ENCODE data around the gene OVCH1.

The OVCH1 gene

GRCh38 chr12:29431513-29431912, 66.0 kb downstream of the OVCH1 start:
- no peak for DNase-seq (ENCODE audit: low read depth)
- TF ChIP-seq MYC (IDR thresholded peaks at IDR 0.05; ENCODE audit: low read depth, low read length) (no peak), POLR2A (IDR thresholded peaks at IDR 0.05; ENCODE audit: extremely low read depth, insufficient read length) (no peak)
- TF ChIP-seq, protein P1, sequence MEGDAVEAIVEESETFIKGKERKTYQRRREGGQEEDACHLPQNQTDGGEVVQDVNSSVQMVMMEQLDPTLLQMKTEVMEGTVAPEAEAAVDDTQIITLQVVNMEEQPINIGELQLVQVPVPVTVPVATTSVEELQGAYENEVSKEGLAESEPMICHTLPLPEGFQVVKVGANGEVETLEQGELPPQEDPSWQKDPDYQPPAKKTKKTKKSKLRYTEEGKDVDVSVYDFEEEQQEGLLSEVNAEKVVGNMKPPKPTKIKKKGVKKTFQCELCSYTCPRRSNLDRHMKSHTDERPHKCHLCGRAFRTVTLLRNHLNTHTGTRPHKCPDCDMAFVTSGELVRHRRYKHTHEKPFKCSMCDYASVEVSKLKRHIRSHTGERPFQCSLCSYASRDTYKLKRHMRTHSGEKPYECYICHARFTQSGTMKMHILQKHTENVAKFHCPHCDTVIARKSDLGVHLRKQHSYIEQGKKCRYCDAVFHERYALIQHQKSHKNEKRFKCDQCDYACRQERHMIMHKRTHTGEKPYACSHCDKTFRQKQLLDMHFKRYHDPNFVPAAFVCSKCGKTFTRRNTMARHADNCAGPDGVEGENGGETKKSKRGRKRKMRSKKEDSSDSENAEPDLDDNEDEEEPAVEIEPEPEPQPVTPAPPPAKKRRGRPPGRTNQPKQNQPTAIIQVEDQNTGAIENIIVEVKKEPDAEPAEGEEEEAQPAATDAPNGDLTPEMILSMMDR (IDR thresholded peaks at IDR 0.05; ENCODE audit: low read depth, low read length): no peak
- TF ChIP-seq, protein P2, sequence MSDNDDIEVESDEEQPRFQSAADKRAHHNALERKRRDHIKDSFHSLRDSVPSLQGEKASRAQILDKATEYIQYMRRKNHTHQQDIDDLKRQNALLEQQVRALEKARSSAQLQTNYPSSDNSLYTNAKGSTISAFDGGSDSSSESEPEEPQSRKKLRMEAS (IDR thresholded peaks at IDR 0.05; ENCODE audit: low read depth, low read length): no peak
- H3K4me3 ChIP-seq (ENCODE audit: low read depth, low read length): no peak overlapping the region

DNA sequence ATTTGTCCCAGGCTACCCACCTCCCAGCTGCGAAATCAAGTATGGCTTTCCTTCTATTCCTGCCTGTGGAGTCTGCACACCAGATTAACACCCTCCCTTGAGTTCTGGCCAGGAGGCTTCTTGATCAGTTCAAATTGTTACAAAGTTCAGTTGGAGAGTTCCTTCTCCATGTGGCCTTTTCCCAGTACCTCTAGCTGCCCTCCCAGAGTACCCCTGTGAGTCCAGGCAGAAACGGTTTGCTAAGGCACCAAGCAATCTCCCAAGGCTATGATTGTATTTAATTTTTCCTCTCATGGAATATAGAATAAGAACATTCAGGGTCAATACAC, 66.8 kb downstream of the OVCH1 start:
- H3K4me3 ChIP-seq (ENCODE audit: low read depth, low read length): no peak overlapping the region
- no peak for TF ChIP-seq POLR2A (IDR thresholded peaks at IDR 0.05; ENCODE audit: extremely low read depth, insufficient read length)
- TF ChIP-seq, protein P2 (IDR thresholded peaks at IDR 0.05; ENCODE audit: low read depth, low read length): no peak

DNA sequence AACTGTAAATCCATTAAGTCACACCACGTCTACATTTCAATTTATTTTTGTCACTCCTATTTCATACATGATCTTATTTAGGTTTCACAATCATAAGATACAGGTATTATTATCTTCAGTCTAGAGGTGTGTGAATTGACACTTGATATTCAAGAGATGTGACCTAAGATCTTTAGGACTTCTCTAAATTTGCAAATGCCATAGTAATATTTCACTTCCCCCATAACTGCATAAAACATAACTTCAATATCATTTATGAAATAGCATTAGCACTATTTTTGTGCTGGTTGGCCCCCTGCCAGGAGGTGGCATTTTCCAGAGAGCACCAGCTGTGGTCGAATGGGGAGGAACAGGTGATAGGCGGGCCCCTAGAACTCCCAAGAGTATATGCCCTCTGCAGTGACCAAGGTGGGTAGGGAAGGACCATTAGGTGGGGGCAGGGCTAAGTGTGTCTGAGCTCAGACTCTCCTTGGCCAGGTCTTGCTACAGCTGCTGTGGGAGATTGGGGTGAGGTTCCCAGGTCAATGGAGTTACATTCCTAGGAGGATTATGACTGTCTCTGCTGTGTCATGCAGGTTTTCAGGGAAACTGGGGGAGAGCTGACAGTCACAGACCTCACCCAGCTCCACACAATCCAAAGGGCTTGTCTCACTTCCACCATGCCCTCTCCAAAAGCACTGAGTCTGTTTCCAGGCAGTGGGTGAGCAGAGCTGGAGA, 67.3 kb downstream of the OVCH1 start:
- TF ChIP-seq, protein P2 (IDR thresholded peaks at IDR 0.05; ENCODE audit: low read depth, low read length): no peak
- TF ChIP-seq, protein P1 (IDR thresholded peaks at IDR 0.05; ENCODE audit: low read depth, low read length): no peak
- TF ChIP-seq POLR2A (IDR thresholded peaks at IDR 0.05; ENCODE audit: extremely low read depth, insufficient read length) (no peak), MYC (IDR thresholded peaks at IDR 0.05; ENCODE audit: low read depth, low read length) (no peak)
- H3K4me3 ChIP-seq (ENCODE audit: low read depth, low read length): no peak overlapping the region
- DNase-seq (ENCODE audit: low read depth): no peak

More for the DNA sequence above, 66.8 kb downstream of the OVCH1 start:
- no peak for DNase-seq (ENCODE audit: low read depth)

- H3K4me3 ChIP-seq (ENCODE audit: low read depth, low read length): peak overlapping the region; percentile 12
- peak; percentile 98 for DNase-seq (ENCODE audit: low read depth)
These were observed 68.9 kb downstream of the OVCH1 start for GRCh38 chr12:29428633-29429032.

DNA sequence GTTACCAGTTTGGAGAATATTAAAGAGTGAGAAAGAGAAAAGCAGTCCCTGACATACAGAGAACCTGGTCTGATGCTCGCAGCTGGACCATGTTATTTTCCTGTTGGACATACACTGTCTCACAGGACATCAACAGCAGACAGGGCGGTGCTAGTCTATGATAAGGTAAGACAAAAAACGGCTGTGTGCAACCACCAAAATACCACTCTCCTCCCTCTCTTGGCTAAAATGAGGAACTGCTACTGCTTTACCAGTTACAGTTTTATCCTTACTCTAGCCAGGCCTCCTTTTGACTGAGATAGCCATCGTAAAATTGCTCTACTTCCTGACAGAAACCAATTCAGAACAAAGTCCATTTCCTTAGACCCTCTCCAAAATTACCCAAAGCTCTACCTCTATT, 69.5 kb downstream of the OVCH1 start:
- TF ChIP-seq, protein P2 (IDR thresholded peaks at IDR 0.05; ENCODE audit: low read depth, low read length): peak; percentile 57; the same call in 1 of the 2 replicates
- no peak for TF ChIP-seq MYC (IDR thresholded peaks at IDR 0.05; ENCODE audit: low read depth, low read length)
- TF ChIP-seq POLR2A (IDR thresholded peaks at IDR 0.05; ENCODE audit: extremely low read depth, insufficient read length): no peak
- TF ChIP-seq, protein P1 (IDR thresholded peaks at IDR 0.05; ENCODE audit: low read depth, low read length): peak; percentile 69
- DNase-seq (ENCODE audit: low read depth): peak; percentile 95
- peak overlapping the region; percentile 12 for H3K4me3 ChIP-seq (ENCODE audit: low read depth, low read length)

More at GRCh38 chr12:29428633-29429032, 68.9 kb downstream of the OVCH1 start:
- no peak for TF ChIP-seq MYC (IDR thresholded peaks at IDR 0.05; ENCODE audit: low read depth, low read length)
- TF ChIP-seq, protein P2 (IDR thresholded peaks at IDR 0.05; ENCODE audit: low read depth, low read length): peak; percentile 68

DNA sequence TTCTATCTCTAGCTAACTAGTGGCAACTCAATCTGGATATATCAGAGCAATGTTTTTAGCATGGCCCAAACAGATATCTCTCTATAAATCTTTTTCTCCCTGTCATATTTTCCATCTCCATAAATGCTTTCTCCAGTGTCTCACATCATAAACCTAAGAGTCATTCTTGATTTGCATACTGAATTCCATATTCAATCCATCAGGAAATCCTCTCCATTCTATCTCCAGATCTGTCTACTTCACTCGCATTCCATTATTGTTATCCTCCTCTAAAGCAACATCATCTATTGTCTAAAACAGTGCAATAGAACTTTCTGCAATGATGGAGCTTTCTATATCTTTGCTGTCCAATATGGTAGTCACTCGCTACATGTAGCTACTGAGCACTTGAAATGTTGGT, 71.0 kb downstream of the OVCH1 start:
- H3K4me3 ChIP-seq (ENCODE audit: low read depth, low read length): no peak overlapping the region
- no peak for DNase-seq (ENCODE audit: low read depth)
- TF ChIP-seq, protein P2 (IDR thresholded peaks at IDR 0.05; ENCODE audit: low read depth, low read length): no peak
- TF ChIP-seq MYC (IDR thresholded peaks at IDR 0.05; ENCODE audit: low read depth, low read length): no peak
- TF ChIP-seq, protein P1 (IDR thresholded peaks at IDR 0.05; ENCODE audit: low read depth, low read length): no peak
- TF ChIP-seq POLR2A (IDR thresholded peaks at IDR 0.05; ENCODE audit: extremely low read depth, insufficient read length): no peak

All from NB4 (cell line).